Gastroesophageal sphincter (tissue), 3 donors: ENCODE data around the gene EPHA6.

Source experiments
- POLR2A ChIP-seq, 2 donors: fragments of 450-650 bp; IDR thresholded peaks; one replicate each; pipeline ENCODE4 v1.6.1; 2017; ENCODE audit warnings: antibody characterized with exemption in 2 of 2, mild to moderate bottlenecking in 2 of 2, moderate library complexity in 1 of 2
- POLR2AphosphoS5 ChIP-seq: sonication (generic); formaldehyde crosslinking; IDR thresholded peaks from one replicate; pipeline ENCODE4 v1.6.1; 2017; ENCODE audit warnings: antibody characterized with exemption
- TF ChIP-seq, protein P1 (sequence below), 4 experiments: fragments of 200-600 bp in 2 of 4; fragments of 450-650 bp in 2 of 4; sonication (generic) in 1 of 4; IDR thresholded peaks; one replicate each; pipeline ENCODE4 v1.5.1; 2017 to 2019; ENCODE audit warnings: antibody characterized with exemption in 4 of 4, mild to moderate bottlenecking in 2 of 4, moderate library complexity in 2 of 4

DNA sequence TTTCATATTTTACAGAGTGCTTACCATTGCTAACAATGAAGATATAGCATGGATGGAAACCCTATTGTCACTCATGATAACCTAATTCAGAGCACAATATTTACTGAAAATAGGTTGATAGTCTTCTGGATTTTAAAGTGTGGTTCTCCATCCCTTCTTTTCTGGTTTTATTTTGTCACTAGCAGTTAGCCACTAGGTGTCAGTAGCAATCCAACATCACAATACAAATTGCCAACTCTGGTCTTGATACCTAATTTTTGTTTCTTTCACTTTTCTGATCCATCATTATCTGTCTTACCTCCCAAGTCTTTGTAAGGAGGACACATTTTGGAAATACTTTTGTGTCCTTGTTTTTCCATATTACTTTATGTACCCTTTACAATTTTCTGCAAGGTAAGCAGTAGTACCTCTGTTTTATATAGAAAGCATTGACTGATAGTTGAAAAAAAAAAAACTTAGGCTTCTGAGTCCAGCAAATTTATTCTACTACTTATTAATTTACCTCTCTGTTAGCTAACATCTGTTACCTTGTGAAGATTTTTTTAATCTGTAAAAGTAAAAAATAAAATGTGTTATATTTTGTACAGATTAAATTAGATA is 979.1 kb downstream of the EPHA6 start:
- no peak for TF ChIP-seq POLR2AphosphoS5
- TF ChIP-seq, protein P1, sequence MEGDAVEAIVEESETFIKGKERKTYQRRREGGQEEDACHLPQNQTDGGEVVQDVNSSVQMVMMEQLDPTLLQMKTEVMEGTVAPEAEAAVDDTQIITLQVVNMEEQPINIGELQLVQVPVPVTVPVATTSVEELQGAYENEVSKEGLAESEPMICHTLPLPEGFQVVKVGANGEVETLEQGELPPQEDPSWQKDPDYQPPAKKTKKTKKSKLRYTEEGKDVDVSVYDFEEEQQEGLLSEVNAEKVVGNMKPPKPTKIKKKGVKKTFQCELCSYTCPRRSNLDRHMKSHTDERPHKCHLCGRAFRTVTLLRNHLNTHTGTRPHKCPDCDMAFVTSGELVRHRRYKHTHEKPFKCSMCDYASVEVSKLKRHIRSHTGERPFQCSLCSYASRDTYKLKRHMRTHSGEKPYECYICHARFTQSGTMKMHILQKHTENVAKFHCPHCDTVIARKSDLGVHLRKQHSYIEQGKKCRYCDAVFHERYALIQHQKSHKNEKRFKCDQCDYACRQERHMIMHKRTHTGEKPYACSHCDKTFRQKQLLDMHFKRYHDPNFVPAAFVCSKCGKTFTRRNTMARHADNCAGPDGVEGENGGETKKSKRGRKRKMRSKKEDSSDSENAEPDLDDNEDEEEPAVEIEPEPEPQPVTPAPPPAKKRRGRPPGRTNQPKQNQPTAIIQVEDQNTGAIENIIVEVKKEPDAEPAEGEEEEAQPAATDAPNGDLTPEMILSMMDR (IDR thresholded peaks at IDR 0.05) = peak; percentile 70 to 86 (median 78)
- TF ChIP-seq POLR2A (IDR thresholded peaks at IDR 0.05) = no peak
